K562 (cell line): Measurements from ENCODE around the gene APOBEC3G. TPM values are rescaled to one million over a fixed set of nuclear protein-coding genes. Genes with fewer than 3 reads are reported as not detected.

ENCODE experiments used
- ATAC-seq: fragments of 200-7000 bp; cut with Tn5 transposase; 3 replicates; pipeline ENCODE4 v1.9.1; 2020; ENCODE audit warnings: moderate library complexity
- BruUV-seq: library from RNA; stranded (reverse); fragments of 400-500 nt; replicated peaks from 2 replicates; lab custom pipeline; 2021; lab: Mats Ljungman, UMichigan
- CTCF ChIA-PET: fragments of 300-600 bp; formaldehyde crosslinking; extraction: SDS; loops from one replicate; lab custom pipeline; 2021; ENCODE audit warnings: low intra/inter-chr PET ratio; lab: Yijun Ruan, JAX
- POLR2A ChIA-PET: fragments of 300-600, 350-650 bp; sonication (Branson Sonifier 250); formaldehyde crosslinking; extraction: SDS; loops from one replicate; lab custom pipeline; 2021; ENCODE audit warnings: antibody characterized with exemption, inconsistent platforms; lab: Yijun Ruan, JAX
- DNase-seq, 4 experiments: peaks; one replicate each; pipeline versions ENCODE4 v3.0.0 to v3.0.0-alpha.2; 2011 to 2018; ENCODE audit warnings: low spot score in 3 of 4, mixed read lengths in 3 of 4; ENCODE audit errors: extremely low read depth in 1 of 4
- FAIRE-seq: peaks from 2 replicates; lab custom pipeline; 2011; peaks lifted over from hg19 to GRCh38; lab: Jason Lieb, UNC
- H2AFZ ChIP-seq: 2 replicates; pipeline ENCODE4 v1.6.0; 2011; ENCODE audit warnings: low read depth, low read length, control low read depth, inconsistent platforms
- H3K27ac ChIP-seq: fragments of 200-600 bp; 3 replicates; pipeline ENCODE4 v1.8.0; 2011; ENCODE audit warnings: low read depth, mild to moderate bottlenecking, control low read depth, inconsistent platforms, low read length, moderate library complexity, mixed read lengths; ENCODE audit errors: extremely low read depth
- H3K27me3 ChIP-seq, 2 experiments: fragments of 300-600 bp in 1 of 2; 2 replicates in 1 of 2; 3 replicates in 1 of 2; pipeline versions ENCODE4 v1.6.0 to v1.8.0; 2011; ENCODE audit warnings: inconsistent platforms in 2 of 2, low read length in 2 of 2, mild to moderate bottlenecking in 1 of 2, mixed read lengths in 1 of 2, moderate library complexity in 1 of 2; ENCODE audit not compliant: control insufficient read depth in 2 of 2, insufficient read depth in 2 of 2
- H3K36me3 ChIP-seq: fragments of 300-600 bp; 3 replicates; pipeline ENCODE4 v1.8.0; 2011; ENCODE audit warnings: mild to moderate bottlenecking, low read length, inconsistent platforms; ENCODE audit not compliant: control insufficient read depth, insufficient read depth
- H3K4me1 ChIP-seq, 2 experiments: fragments of 200-600 bp in 1 of 2; replicated peaks in 1 of 2; 2 replicates in 1 of 2; 3 replicates in 1 of 2; pipeline versions ENCODE4 v1.5.1 to v1.8.0; 2011; ENCODE audit warnings: inconsistent platforms in 2 of 2, low read length in 2 of 2, mild to moderate bottlenecking in 1 of 2, mixed read lengths in 1 of 2, moderate library complexity in 1 of 2; ENCODE audit not compliant: control insufficient read depth in 2 of 2, insufficient read depth in 2 of 2
- H3K4me2 ChIP-seq: 2 replicates; pipeline ENCODE4 v1.6.1; 2011; ENCODE audit warnings: low read length, control low read depth, inconsistent platforms, mixed read lengths; ENCODE audit not compliant: insufficient read depth
- H3K4me3 ChIP-seq: fragments of 200-600 bp; sonication (generic), shearing (Covaris generic); 2 replicates; pipeline ENCODE4 v1.5.1; 2016; ENCODE audit warnings: control low read depth, inconsistent platforms
- H3K79me2 ChIP-seq: fragments of 200-600 bp; 3 replicates; pipeline ENCODE4 v1.8.0; 2011; ENCODE audit warnings: low read length, inconsistent platforms; ENCODE audit not compliant: control insufficient read depth, insufficient read depth
- H3K9ac ChIP-seq, 2 experiments: 2 replicates each; pipeline versions ENCODE4 v1.6.0 to v1.6.1; 2011; ENCODE audit warnings: low read depth in 2 of 2, low read length in 2 of 2, control low read depth in 1 of 2, inconsistent platforms in 1 of 2, mild to moderate bottlenecking in 1 of 2, mixed read lengths in 1 of 2; ENCODE audit not compliant: insufficient read depth in 1 of 2
- H3K9me1 ChIP-seq: one replicate; pipeline ENCODE4 v1.6.0; 2011; ENCODE audit warnings: inconsistent platforms, mild to moderate bottlenecking, low read length, moderate library complexity; ENCODE audit not compliant: control insufficient read depth, insufficient read depth
- H3K9me3 ChIP-seq: replicated peaks from 2 replicates; pipeline ENCODE4 v1.5.1; 2011; ENCODE audit warnings: low read depth, low read length, inconsistent platforms; ENCODE audit not compliant: control insufficient read depth, insufficient read depth
- H4K20me1 ChIP-seq: replicated peaks from 2 replicates; pipeline ENCODE4 v1.6.1; 2011; ENCODE audit warnings: low read length, inconsistent platforms, mixed read lengths; ENCODE audit not compliant: control insufficient read depth, insufficient read depth
- ATF7 ChIP-seq: fragments of 450-650 bp; IDR thresholded peaks from 2 replicates; pipeline ENCODE4 v1.7.1; 2014; ENCODE audit warnings: mild to moderate bottlenecking, moderate library complexity
- CEBPB ChIP-seq: fragments of 450-650 bp; IDR thresholded peaks from 2 replicates; pipeline ENCODE4 v1.6.1; 2016; ENCODE audit warnings: missing genetic modification characterization, missing compliant biosample characterization
- CEBPG ChIP-seq, 3 experiments: fragments of 200-800 bp in 1 of 3; sonication (Bioruptor generic) in 1 of 3; sonication (generic) in 1 of 3; formaldehyde crosslinking in 1 of 3; IDR thresholded peaks in 2 of 3; conservative IDR thresholded peaks in 1 of 3; 2 replicates each; pipeline versions ENCODE4 v1.6.1 to v1.8.0; 2016 to 2022; ENCODE audit warnings: missing compliant biosample characterization in 2 of 3, missing genetic modification characterization in 2 of 3, mild to moderate bottlenecking in 1 of 3, missing genetic modification reagents in 1 of 3
- MCM7 ChIP-seq, 2 experiments: fragments of 450-650 bp; IDR thresholded peaks; 2 replicates each; pipeline ENCODE4 v1.6.1; 2016 to 2018
- PTRF ChIP-seq: fragments of 450-650 bp; IDR thresholded peaks from 2 replicates; pipeline ENCODE4 v1.6.1; 2016; ENCODE audit warnings: mild to moderate bottlenecking, missing genetic modification characterization, missing compliant biosample characterization
- SMARCC2 ChIP-seq: fragments of 450-650 bp; IDR thresholded peaks from 2 replicates; pipeline ENCODE4 v1.6.1; 2017; ENCODE audit warnings: antibody characterized with exemption, moderate library complexity, mild to moderate bottlenecking, low read depth
- SRSF1 ChIP-seq: fragments of 200-400 bp; formaldehyde crosslinking; IDR thresholded peaks from 2 replicates; pipeline ENCODE4 v1.6.1; 2017; ENCODE audit warnings: mild to moderate bottlenecking, low read depth, low read length, moderate library complexity
- ZNF695 ChIP-seq: fragments of 450-650 bp; formaldehyde crosslinking; IDR thresholded peaks from 2 replicates; pipeline ENCODE4 v1.4.0; 2020; ENCODE audit warnings: mild to moderate bottlenecking, moderate library complexity
- ZSCAN29 ChIP-seq: fragments of 450-650 bp; IDR thresholded peaks from 2 replicates; pipeline ENCODE4 v1.6.1; 2017
- WGBS: fragments of 100-300 bp; shearing (Covaris generic); methylation state at CpG from one replicate; pipeline ENCODE4 v1.1.6; 2016; ENCODE audit warnings: low coverage, mixed read lengths; ENCODE audit not compliant: insufficient coverage; ENCODE audit errors: missing lambda C conversion rate; 5-methylcytosine and 5-hydroxymethylcytosine counted together
- in situ Hi-C: fragments of 300-500 bp; cut with MboI; formaldehyde crosslinking; loops from 4 replicates; pipeline ENCODE4 v1.15.0; 2018; ENCODE audit warnings: inconsistent platforms, mixed read lengths
- intact Hi-C: fragments of 100-400 bp; cut with micrococcal nuclease; formaldehyde crosslinking; loops from 2 replicates; pipeline ENCODE4 v1.14.2; 2022
- polyA plus RNA-seq, 8 experiments: library from polyadenylated mRNA; depleted of rRNA in 4 of 8; stranded (reverse) in 5 of 8; unstranded in 3 of 8; fragments of >200 nt; fragmentation: Nextera tagmentation in 2 of 8; fragmentation: Illumina TruSeq in 1 of 8; extraction: Ambion mirVana in 2 of 8; extraction: Trizol in 1 of 8; gene quantifications; 2 replicates each; pipeline versions ENCODE4 v1.2.1 to v1.2.3, GENCODE V29; 2011 to 2014; ENCODE audit warnings: inconsistent platforms in 1 of 8, missing spikeins in 1 of 8
- total RNA-seq, 7 experiments: library from RNA; depleted of rRNA in 6 of 7; stranded (reverse); fragments of >200 nt in 6 of 7; fragmentation: Illumina TruSeq in 2 of 7; extraction: Trizol in 2 of 7; gene quantifications; 2 replicates each; pipeline versions ENCODE4 v1.2.1 to v1.2.3, GENCODE V29; 2011 to 2021; ENCODE audit warnings: low replicate concordance in 1 of 7

Gene APOBEC3G
- total and polyA plus RNA-seq, 9 of the 15 experiments (the other 6 are each of a cell fraction or from before 2014, with no cell fraction given): 5.2 to 20.8 (median 11.4) TPM

DNA sequence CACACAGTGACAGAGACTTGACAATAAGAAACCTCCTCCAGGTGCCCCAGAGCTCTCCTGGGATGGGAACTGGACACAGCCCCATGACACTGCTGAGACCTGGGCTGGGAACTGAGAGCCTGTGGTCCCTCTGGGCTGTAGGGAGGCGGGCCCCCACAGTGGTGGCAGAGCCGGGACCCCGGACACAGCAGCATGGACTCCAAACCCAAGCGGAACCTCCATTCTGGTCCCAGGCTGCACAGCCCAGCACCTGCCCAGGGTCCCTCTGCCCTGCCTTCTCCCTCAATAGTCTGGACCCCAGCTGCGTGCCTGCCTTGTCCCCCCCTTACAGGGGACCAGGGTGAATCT lies 11.6 kb downstream of the APOBEC3G start (continued):
- TF ChIP-seq ZNF695 (CRISPR knock-in tag) (no peak), SRSF1 (no peak), ATF7 (no peak), MCM7 (IDR thresholded peaks at IDR 0.05) (no peak), ZSCAN29 (no peak), SMARCC2 (no peak)

DNA sequence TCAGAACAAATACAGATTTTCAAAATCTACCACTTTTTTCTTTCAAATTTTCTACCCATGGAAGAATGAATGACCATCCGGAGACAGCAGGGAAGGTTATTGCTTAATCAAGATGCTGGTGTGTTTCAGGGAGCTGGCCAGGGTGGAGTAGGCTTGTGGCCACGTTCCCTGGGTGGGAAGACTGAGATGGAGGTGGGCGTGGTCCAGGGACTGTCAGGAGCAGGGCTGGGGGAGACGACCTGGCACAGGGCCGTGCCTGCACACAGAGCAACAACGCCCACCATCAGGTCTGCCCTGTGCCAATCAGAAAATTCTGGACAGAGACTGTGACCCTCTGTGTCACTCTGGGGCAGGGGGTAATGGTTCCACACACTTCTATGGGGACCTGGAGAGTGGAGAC lies 12.9 kb downstream of the APOBEC3G start:
- no peaks in the 10 kb centered on the region for H3K9me1 ChIP-seq
- no peak for TF ChIP-seq CEBPG (CRISPR knock-in tag; IDR thresholded peaks at IDR 0.05)
- peak in 1 of 2 experiments; percentile 26; a peak in 1 of 4 replicates for TF ChIP-seq CEBPG (tag; conservative IDR thresholded peaks at IDR 0.05 in 1 of 2, IDR thresholded peaks at IDR 0.05 in 1 of 2)
- TF ChIP-seq PTRF (tag): no peak
- TF ChIP-seq CEBPB (tag): 0 out of 2 replicates have a peak, but pooled peaks have one; percentile 13
- H4K20me1 ChIP-seq: no peaks in the 10 kb centered on the region
- ChIA-PET POLR2A (no interaction called here), CTCF (no interaction called here)
- H3K4me1 ChIP-seq: peaks cover 2 to 22% of the 10 kb centered on the region in 2 experiments; a peak in 4 of 5 replicates
- intact Hi-C loops: no loop called here
- no peaks in the 10 kb centered on the region for H3K36me3 ChIP-seq
- no peaks in the 10 kb centered on the region for H3K27me3 ChIP-seq
- in situ Hi-C loops: no loop called here
- no peak overlapping the region for H3K27ac ChIP-seq
- peak overlapping the region in 1 of 2 experiments; percentile 14; a peak in 1 of 4 replicates for H3K9ac ChIP-seq
- BruUV-seq: no TSS peak
- no peak overlapping the region for H3K4me2 ChIP-seq
- no peaks in the 10 kb centered on the region for H3K79me2 ChIP-seq
- no peak overlapping the region for H3K4me3 ChIP-seq
- FAIRE-seq: no peak
- no peaks in the 10 kb centered on the region for H3K9me3 ChIP-seq
- peak in 2 of 4 experiments; percentile 19 to 33 for DNase-seq
- H2AFZ ChIP-seq: no peak overlapping the region
- whole genome bisulfite sequencing: 30% methylated on average over 6 of the region's 6 CpGs
- no peak for ATAC-seq
